Measurements from ENCODE around the gene MAGEB3. TPM values are rescaled to one million over a fixed set of nuclear protein-coding genes. Genes with fewer than 3 reads are reported as not detected.
"Not testable (repeated sequence)": the region's sequence is repeated elsewhere in the genome, so short reads cannot be mapped to it uniquely, and the experiment has no call there.

The MAGEB3 gene, protein sequence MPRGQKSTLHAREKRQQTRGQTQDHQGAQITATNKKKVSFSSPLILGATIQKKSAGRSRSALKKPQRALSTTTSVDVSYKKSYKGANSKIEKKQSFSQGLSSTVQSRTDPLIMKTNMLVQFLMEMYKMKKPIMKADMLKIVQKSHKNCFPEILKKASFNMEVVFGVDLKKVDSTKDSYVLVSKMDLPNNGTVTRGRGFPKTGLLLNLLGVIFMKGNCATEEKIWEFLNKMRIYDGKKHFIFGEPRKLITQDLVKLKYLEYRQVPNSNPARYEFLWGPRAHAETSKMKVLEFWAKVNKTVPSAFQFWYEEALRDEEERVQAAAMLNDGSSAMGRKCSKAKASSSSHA
- polyA plus RNA-seq (2012; ENCODE audit: insufficient read depth, insufficient read length) = not detected

DNA sequence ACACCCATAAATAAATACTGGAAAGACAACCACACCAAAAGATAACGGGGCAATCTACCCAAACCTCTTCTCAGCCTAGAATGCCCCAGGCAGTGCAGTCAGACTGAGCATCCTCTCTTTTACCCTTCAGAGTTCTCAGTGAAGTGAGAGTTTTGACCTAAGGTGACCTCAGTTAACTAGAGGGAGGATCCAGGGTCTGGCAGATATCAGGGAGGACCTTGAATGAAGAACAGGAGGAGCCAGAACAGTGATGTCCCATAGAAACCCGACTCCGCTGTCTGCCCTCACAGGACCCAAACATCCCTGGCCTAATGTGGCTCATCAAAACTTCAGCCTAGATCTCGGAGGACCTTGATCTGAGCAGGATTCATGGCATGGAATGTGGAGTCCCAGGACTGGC, at the start of gene MAGEB3:
TSS of gene MAGEB3 (plus strand) at position 263 of the 400 bp plus-strand sequence. CDS start 5,268 bp downstream, outside the sequence.
- DNase-seq (ENCODE audit: low read depth, low spot score) = no peak
- no peak within 1 kb of the TSS for H3K4me3 ChIP-seq (ENCODE audit: low read length)

DNA sequence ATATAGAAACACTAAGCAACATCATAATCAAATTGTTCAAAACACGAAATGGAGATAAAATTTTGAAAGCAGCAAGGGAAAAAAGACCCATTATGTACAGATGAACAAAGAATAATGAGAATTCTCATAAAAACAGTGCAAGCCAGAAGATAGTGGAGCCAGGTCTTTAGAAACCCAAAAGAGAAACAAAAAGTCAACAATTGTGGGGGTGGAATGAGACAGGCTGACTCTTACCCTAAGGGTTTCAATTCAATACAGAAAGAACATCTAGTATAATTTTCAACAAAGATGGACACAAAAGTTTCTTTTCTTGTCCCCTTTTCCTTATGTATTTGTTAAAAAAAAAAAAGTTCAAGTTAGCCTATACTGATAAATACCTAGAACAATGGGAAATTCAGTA, 49.1 kb upstream of the MAGEB3 start:
- DNase-seq (ENCODE audit: low read depth, low spot score) = no peak

DNA sequence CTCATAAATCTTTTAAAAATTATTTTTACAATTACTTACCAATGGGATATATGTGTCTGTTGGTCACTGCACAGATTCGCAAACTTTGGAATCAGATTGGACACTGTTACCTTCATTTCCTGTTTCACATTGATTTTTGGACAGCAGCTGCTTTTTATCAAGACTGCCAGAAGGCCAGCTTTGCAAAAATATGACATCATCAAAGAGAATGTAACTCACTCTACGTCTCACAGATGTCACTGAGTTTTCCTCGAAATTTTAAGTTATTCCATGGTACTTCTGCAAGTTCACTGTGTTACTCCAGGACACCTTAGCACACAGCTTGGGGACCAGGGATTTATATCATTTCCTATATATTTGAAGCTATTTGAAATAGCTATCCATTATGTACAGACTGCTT, 46.9 kb upstream of the MAGEB3 start:
- H3K4me3 ChIP-seq (ENCODE audit: low read length) = no peak overlapping the region
- DNase-seq (ENCODE audit: low read depth, low spot score) = no peak

More for the DNA sequence above, 49.1 kb upstream of the MAGEB3 start:
- no peak overlapping the region for H3K4me3 ChIP-seq (ENCODE audit: low read length)

DNA sequence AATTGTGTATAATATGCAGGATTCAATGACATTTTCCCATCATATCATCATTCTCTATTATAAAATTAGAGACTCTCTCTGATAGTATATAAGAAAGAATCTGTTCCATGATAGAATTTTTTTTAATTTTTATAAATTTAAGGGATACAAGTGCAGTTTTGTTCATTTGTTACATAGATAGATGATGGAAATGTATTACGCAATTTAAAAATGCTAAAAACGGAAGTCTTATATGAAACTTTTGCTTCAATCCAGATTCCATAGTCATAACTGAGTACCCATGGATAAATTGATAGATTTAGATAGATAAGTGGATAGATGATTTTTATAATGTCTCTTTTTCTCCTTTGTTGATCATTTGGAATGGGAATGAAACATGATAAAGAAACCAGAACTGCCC, 40.0 kb upstream of the MAGEB3 start:
- no peak for DNase-seq (ENCODE audit: low read depth, low spot score)
- H3K4me3 ChIP-seq (ENCODE audit: low read length) = no peak overlapping the region

DNA sequence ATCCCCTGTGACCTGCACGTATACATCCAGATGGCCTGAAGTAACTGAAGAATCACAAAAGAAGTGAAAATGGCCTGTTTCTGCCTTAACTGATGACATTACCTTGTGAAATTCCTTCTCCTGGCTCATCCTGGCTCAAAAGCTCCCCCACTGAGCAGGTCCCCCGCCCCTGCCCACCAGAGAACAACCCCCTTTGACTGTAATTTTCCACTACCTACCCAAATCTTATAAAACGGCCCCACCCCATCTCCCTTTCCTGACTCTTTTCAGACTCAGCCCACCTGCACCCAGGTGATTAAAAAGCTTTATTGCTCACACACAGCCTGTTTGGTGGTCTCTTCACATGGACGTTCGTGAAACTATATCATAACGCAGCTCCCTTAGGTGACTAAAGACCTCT, 36.5 kb upstream of the MAGEB3 start:
- DNase-seq (ENCODE audit: low read depth, low spot score); H3K4me3 ChIP-seq (ENCODE audit: low read length): not testable (repeated sequence)

DNA sequence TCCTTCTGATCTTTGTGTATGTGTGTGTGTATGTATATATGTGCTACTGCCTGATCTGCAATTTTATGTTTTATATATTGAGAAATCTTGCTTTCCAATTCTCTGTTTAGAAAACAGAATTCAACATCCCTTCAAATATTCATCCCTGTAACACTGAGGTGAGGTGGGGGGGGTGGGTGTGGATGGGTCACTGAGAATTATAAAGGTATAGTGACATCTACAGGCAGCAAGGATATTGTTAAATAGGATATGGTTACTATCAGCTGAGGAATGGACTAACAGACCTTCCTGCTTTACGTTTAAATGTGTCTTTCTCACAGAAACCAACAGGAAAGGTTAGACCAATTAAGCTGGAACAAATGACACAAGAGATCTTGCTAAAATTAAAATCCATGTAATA, 34.1 kb upstream of the MAGEB3 start:
- no peak for DNase-seq (ENCODE audit: low read depth, low spot score)
- H3K4me3 ChIP-seq (ENCODE audit: low read length) = no peak overlapping the region

DNA sequence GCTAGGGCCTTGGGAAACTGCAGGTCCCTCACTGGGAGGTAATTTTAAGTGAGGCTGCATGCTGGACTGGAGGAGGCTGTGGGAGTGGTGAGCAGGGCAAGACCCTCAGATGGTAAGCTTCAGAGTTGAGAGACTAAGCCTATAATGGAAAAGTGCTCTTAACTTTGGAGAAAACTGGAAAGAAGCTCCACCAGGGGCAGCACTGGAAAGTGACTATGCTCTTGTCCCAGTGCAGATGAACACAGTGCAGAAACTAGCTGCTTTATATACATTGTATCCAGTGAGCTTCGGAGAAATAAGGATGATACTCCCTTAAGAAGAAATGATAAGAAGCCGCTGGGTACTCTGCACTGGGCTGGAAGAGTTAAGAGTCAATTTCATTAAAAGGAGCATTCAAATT, 18.3 kb upstream of the MAGEB3 start:
- no peak overlapping the region for H3K4me3 ChIP-seq (ENCODE audit: low read length)
- DNase-seq (ENCODE audit: low read depth, low spot score) = no peak

DNA sequence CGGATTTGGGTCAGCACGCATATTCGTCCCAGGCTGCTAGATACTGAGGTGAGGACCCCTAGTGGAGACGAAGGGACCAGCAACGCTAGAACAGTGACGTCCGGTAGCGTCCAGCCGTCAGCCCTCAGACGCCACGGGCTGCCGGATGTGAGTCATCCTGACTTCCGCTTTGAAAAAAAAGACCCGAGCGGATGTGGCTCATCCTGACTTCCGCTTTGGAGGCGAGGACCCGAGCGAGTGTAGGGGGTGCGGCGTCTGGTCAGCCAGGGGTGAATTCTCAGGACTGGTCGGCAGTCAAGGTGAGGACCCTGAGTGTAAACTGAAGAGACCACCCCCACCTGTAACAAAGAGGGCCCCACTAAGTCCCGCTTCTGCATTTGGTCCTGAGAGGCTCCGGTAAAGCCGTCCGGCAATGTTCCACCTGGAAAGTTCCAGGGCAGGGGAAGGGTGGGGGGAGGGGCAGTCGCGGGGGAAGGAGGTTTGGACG, 15.1 kb upstream of the MAGEB3 start, which contains the start of gene MAGEB2:
TSS of gene MAGEB2 (plus strand) at position 207 of the 487 bp plus-strand sequence. CDS start 3,018 bp downstream, outside the sequence.
- no peak for DNase-seq (ENCODE audit: low read depth, low spot score)
- no peak within 1 kb of the TSS for H3K4me3 ChIP-seq (ENCODE audit: low read length)

DNA sequence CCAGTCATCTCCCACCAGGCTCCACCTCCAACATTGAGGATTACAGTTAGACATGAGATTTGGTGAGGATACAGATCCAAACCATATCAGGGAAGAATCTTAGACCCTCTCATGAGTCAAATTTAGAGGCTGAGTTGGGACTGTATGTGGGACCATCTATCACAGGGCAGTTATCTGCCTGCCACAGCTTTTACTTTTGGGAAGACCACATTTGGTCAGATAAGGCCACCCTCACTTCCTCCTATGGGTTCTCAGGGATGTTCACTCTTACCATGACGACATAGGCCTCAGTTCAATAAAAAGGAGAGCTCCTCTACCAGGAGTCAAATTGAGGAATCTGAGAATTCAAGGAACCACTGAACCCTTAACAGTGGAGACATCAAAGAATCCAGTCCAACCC, 13.0 kb upstream of the MAGEB3 start:
- no peak overlapping the region for H3K4me3 ChIP-seq (ENCODE audit: low read length)
- no peak for DNase-seq (ENCODE audit: low read depth, low spot score)

DNA sequence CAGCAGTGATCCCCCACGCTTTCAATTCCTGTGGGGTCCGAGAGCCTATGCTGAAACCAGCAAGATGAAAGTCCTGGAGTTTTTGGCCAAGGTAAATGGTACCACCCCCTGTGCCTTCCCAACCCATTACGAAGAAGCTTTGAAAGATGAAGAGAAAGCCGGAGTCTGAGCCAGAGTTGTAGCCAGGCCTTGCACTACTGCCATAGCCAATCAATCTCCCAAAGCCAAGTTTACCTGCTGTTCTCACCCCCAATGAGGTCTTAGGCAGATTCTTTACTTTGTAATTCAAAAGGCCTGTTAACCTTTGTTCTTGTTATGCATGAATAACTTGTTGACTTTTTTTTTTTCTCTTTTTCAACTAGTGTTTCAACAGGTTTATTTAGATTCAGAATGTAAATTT, 11.1 kb upstream of the MAGEB3 start:
- no peak overlapping the region for H3K4me3 ChIP-seq (ENCODE audit: low read length)
- DNase-seq (ENCODE audit: low read depth, low spot score) = no peak

DNA sequence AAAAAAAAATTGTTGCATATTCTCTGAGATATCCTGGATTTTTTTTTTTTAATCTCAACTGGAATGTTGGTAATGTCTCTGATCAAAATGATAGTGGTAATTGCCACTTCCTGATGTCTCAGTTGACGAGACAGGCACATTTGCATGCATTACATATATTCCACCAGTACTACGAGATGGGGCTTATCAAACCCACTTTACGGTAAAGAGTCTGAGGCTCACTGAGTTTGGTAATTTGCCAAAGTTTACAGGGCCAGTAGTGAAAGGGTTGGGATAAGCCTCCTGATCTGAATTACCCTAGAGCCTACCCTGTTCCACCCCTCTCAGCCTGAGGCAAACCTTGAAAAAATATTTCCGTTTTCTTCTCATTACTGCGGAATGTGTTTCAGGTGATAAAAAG, 9.8 kb upstream of the MAGEB3 start:
- peak; percentile 1 for DNase-seq (ENCODE audit: low read depth, low spot score)
- H3K4me3 ChIP-seq (ENCODE audit: low read length) = no peak overlapping the region

DNA sequence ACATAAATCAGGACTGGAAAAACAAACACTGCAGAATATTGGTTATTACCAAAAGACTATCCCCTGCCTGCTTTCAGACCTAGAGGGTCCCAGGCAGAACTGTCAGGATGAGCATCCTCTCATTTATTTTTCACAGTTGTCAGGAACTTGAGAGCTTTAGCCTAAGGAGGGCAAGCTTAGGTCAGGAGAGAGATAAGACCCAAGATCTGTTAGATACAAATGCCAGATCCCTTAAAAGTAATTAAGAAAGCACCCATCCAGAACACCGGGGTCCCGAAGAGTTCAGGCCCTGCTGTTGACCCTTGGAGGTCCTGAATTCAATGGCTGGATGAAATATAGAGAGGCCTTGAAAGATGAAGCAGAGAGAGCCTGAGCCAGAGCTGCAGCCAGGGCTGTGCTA, 5.9 kb upstream of the MAGEB3 start:
- H3K4me3 ChIP-seq (ENCODE audit: low read length) = no peak overlapping the region
- DNase-seq (ENCODE audit: low read depth, low spot score) = no peak

DNA sequence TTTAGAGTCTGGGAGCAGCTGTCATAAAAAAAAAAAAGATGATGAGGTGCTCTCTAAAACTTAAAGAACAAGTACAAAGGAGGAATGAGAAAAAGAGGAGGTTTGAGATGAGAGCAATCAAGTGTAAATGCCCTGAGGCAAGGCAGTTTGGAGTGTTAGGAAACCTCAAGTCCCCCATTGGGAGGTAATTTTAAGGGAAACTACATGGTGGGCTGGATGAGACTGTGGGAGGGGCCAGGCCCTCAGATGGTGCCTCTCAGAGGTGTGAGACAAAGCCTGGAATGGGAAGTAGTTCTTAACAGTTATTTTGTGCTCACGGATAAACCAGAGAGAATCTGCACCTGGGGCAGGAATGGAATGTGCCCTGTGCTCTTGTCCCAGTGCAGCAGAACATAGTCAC, 1.9 kb upstream of the MAGEB3 start:
- no peak for DNase-seq (ENCODE audit: low read depth, low spot score)
- no peak overlapping the region for H3K4me3 ChIP-seq (ENCODE audit: low read length)

DNA sequence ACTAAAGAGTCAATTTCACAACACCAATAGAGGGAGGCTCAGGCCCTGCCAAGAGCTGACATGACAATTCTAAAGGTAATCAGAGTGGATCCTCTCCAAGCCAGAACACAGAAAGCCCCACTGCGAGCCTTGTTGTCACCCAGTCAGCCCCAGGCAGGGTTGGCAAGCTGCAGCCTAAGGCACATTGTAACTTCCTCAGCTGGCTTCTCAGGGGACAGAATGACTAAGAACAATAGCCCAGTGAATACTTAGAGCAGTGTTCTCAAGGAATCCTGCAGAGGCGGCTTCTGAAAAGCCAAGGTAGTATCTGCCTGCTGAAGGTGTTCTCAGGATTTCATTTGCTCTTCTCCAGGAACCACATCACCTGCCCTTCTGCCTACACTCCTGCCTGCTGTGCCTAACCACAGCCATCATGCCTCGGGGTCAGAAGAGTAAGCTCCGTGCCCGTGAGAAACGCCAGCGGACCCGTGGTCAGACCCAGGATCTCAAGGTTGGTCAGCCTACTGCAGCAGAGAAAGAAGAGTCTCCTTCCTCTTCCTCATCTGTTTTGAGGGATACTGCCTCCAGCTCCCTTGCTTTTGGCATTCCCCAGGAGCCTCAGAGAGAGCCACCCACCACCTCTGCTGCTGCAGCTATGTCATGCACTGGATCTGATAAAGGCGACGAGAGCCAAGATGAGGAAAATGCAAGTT, 11.4 kb downstream of the MAGEB3 start, which contains the start of gene MAGEB4:
TSS of gene MAGEB4 (plus strand) at position 277 of the 692 bp plus-strand sequence. CDS start at position 413, 136 bp downstream.
- no peak for DNase-seq (ENCODE audit: low read depth, low spot score)
- H3K4me3 ChIP-seq (ENCODE audit: low read length) = no peak within 1 kb of the TSS

DNA sequence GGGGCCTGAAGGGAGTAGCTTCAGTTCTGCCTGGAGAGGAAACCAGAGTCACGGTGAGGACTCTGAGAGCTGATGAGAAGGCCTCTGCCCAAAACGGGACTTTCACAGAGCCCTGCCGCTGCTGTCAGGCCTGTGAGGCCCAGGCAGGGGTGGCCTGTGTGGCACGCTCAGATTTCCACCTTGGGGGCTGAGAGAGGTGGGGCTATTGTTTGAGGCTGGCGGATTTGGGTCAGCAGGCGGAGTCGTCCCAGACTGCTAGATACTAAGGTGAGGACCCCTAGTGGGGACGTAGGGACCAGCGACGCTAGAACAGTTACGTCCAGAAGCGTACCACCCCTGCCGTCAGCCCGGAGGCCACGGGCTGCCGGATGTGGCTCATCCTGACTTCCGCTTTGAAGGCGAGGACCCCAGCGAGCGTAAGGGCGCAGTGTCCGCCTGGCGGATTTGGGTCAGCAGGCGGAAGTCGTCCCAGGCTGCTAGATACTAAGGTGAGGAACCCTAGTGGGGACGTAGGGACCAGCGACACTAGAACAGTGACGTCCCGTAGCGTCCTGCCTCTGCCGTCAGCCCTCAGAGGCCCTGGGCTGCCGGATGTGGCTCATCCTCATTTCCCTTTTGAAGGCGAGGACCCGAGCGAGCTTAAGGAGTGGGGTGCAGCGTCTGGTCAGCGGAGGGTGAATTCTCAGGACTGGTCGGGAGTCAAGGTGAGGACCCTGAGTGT, 16.5 kb downstream of the MAGEB3 start, which contains the start of gene MAGEB1:
TSS of gene MAGEB1 (plus strand) at position 378 of the 721 bp plus-strand sequence. CDS start 3,348 bp downstream, outside the sequence.
- DNase-seq (ENCODE audit: low read depth, low spot score) = no peak
- no peak within 1 kb of the TSS for H3K4me3 ChIP-seq (ENCODE audit: low read length)

DNA sequence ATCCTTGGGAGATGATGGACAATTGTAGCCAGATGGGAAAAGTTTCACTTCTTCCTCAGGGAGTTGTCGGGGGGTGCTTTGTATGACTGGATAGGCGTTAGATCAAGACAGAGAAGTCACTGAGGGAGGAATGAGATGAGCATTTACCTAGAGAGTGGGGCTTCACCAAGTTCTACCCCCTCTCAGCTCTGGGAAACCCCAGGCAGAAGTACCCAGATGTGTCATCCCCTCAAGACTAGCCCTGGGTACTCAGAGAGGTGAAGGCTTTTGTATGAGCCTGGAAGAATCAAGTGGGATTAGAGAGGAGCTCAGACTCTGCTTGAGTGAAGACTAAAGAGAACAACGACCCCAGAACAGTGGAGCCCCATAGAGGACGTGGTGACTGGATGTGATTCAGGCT, 18.4 kb downstream of the MAGEB3 start:
- no peak for DNase-seq (ENCODE audit: low read depth, low spot score)

DNA sequence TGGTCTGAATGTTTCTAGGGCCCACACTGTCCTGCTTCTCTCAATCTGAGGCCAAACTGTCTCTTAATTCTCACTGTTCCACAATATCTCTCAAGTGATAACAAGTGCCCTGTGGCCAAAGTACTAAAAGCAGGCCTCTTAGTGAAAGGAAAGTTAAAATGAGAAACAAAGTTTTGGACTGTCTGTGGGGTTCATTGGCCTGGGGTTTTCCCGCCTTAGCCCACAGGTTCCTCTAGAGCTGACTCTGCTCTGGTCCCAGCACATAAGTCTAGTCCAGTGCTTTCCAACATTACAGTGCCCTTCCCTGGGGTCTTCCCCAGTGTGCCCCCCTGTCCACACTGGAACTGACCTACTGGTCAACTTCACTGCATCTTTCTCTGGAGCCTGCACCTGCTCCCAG, 22.8 kb downstream of the MAGEB3 start:
- no peak for DNase-seq (ENCODE audit: low read depth, low spot score)
- no peak overlapping the region for H3K4me3 ChIP-seq (ENCODE audit: low read length)

More for the DNA sequence above, 18.4 kb downstream of the MAGEB3 start:
- no peak overlapping the region for H3K4me3 ChIP-seq (ENCODE audit: low read length)

DNA sequence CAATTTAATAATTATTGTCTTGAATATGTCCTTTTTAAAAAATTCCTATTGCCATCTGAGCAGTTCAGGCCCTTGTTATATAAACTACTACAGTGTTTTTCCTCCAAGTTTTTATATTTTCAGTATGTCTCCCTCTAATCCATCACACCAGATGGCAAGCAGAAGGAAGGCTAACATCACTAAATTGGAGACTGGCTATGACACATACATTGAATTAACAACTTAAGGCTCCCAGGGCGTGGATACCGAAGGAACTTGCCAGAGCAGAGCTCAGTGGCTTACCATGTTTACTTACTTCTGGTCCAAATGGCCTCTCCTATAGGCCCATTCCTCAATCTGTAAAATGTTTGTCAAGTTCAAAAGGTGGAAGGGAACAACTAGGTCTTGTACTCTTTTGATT, 29.5 kb downstream of the MAGEB3 start:
- H3K4me3 ChIP-seq (ENCODE audit: low read length) = no peak overlapping the region
- DNase-seq (ENCODE audit: low read depth, low spot score) = no peak

DNA sequence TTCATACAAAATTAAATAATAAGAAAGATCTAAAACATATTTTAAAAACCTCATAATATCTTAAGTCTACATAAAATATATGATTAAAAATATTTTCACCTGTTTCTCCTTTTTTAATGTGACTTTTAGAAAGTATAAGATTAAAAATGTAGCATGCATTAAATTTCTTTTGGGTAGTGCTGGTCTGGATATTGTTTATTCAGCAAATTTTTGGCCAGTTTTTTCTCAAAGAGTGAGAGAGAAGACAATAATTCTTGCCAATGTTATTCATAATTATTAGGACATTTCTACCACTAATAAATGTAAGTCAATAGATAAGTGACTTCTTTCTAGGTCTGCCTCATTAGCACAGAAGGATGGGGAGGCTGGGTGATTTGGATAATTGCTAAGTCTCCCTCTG, 30.6 kb downstream of the MAGEB3 start:
- no peak for DNase-seq (ENCODE audit: low read depth, low spot score)
- no peak overlapping the region for H3K4me3 ChIP-seq (ENCODE audit: low read length)
